Activated gamma-delta T cell treated with Interleukin-2 at 50 U/mL for 16 hours (primary cell): ENCODE results near the gene SIX4.

Source experiments
- DNase-seq: peaks from one replicate; pipeline ENCODE4 v3.0.0-alpha.2; 2020

SIX4 gene

GRCh38 chr14:60721326-60722106, 2.6 kb downstream of the SIX4 start:
- peak; percentile 48 for DNase-seq

- DNase-seq, result no peak
These were observed 3.2 kb downstream of the SIX4 start for GRCh38 chr14:60720962-60721325.

GRCh38 chr14:60720391-60720790, 3.8 kb downstream of the SIX4 start:
- DNase-seq, result no peak

- DNase-seq, result no peak
These were observed 10.6 kb downstream of the SIX4 start for GRCh38 chr14:60713513-60713912.

GRCh38 chr14:60710494-60710893, 13.7 kb downstream of the SIX4 start:
- DNase-seq, result no peak

GRCh38 chr14:60707858-60708257, 16.3 kb downstream of the SIX4 start:
- DNase-seq, result no peak

- DNase-seq, result no peak
These were observed 19.1 kb downstream of the SIX4 start for GRCh38 chr14:60705100-60705499.

- DNase-seq, result no peak
These were observed 23.6 kb downstream of the SIX4 start for GRCh38 chr14:60700598-60700997.

- no peak for DNase-seq
These were observed 28.8 kb downstream of the SIX4 start for GRCh38 chr14:60695327-60695726.

- DNase-seq, result no peak
These were observed 32.6 kb downstream of the SIX4 start for GRCh38 chr14:60691383-60692113.

GRCh38 chr14:60686865-60687264, 37.3 kb downstream of the SIX4 start:
- DNase-seq, result no peak

- DNase-seq, result no peak
These were observed 39.9 kb downstream of the SIX4 start for GRCh38 chr14:60684203-60684602.

- DNase-seq, result no peak
These were observed 42.9 kb downstream of the SIX4 start for GRCh38 chr14:60681271-60681670.

- no peak for DNase-seq
These were observed 43.6 kb downstream of the SIX4 start for GRCh38 chr14:60680511-60680910.

GRCh38 chr14:60679566-60680258, 44.4 kb downstream of the SIX4 start:
- DNase-seq, result no peak

GRCh38 chr14:60677701-60678100, 46.5 kb downstream of the SIX4 start:
- no peak for DNase-seq

- DNase-seq, result no peak
These were observed 53.2 kb downstream of the SIX4 start for GRCh38 chr14:60670989-60671388.

GRCh38 chr14:60668431-60669112, 55.6 kb downstream of the SIX4 start:
- DNase-seq, result no peak

- no peak for DNase-seq
These were observed 59.0 kb downstream of the SIX4 start for GRCh38 chr14:60665177-60665550.

GRCh38 chr14:60662982-60663381, 61.2 kb downstream of the SIX4 start:
- DNase-seq, result no peak

- no peak for DNase-seq
These were observed 62.4 kb downstream of the SIX4 start for GRCh38 chr14:60661721-60662120.
